Epithelial cell of esophagus (primary cell): Measurements from ENCODE around the gene PRPS1.
A peak's percentile ranks its signal among the peaks of the same experiment; 100 is the strongest.

Experiments
- DNase-seq: peaks from one replicate; pipeline ENCODE4 v3.0.0; 2010; ENCODE audit warnings: low read depth
- H3K4me3 ChIP-seq: 2 replicates; pipeline ENCODE4 v1.5.1; 2011; ENCODE audit warnings: mild to moderate bottlenecking, low read length, control low read depth
- CTCF ChIP-seq: IDR thresholded peaks from 2 replicates; pipeline ENCODE4 v1.5.1; 2011; ENCODE audit warnings: low read depth, mild to moderate bottlenecking, low read length, control low read depth, inconsistent platforms; ENCODE audit not compliant: insufficient read depth; ENCODE audit errors: missing control alignments

PRPS1 gene

DNA sequence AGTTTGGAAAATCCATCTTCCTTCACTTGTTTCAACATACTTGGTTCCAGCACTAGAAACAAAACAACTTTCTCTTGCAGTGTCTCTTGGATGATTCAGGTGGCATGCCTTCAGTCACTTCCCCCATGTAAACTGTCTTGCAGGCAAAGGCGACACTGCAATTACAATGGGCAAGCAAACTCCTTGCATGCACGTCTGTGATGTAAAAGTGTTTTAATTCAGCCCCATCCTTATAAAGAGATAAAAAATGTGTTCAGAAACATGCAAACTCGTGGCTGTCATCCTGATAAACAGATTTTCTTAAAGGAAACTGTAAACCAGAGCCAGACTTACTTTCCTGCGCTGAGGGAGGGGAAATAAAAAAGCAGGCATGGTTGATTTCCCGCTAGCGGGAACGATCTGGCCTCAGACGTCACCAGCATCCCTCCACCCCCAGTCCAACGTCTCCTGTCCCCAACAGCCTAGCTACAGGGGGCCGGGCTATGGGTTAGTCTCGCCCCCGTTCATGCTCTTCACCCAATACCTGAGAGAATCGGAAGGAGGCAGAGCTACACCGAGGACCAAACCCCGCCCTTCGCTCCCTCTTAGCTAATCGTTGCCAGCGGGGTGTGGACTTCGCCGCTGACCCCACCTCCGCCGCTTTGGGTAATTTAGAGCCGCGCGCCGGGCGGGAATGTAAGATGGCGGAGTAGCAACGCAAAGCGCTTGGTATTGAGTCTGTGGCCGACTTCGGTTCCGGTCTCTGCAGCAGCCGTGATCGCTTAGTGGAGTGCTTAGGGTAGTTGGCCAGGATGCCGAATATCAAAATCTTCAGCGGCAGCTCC lies at the start of gene PRPS1:
Gene PRPS1 (plus strand): TSS at position 673 of the 824 bp plus-strand sequence. CDS start 119 bp downstream, at position 792.
- peak within 1 kb of the TSS; percentile 71 for H3K4me3 ChIP-seq
- no peak for TF ChIP-seq CTCF
- DNase-seq = peak; percentile 93

GRCh38 chrX:107579956-107580355 lies 48.4 kb upstream of the PRPS1 start:
- no peak for TF ChIP-seq CTCF
- peak; percentile 42 for DNase-seq

GRCh38 chrX:107581923-107582322 lies 46.4 kb upstream of the PRPS1 start:
- TF ChIP-seq CTCF = no peak
- DNase-seq = no peak
- no peak overlapping the region for H3K4me3 ChIP-seq

More at GRCh38 chrX:107579956-107580355, 48.4 kb upstream of the PRPS1 start:
- H3K4me3 ChIP-seq = no peak overlapping the region

- DNase-seq = no peak
- TF ChIP-seq CTCF = no peak
- no peak overlapping the region for H3K4me3 ChIP-seq
These were observed 39.1 kb upstream of the PRPS1 start for GRCh38 chrX:107589243-107589642.

GRCh38 chrX:107596651-107597050 lies 31.7 kb upstream of the PRPS1 start:
- H3K4me3 ChIP-seq = no peak overlapping the region
- TF ChIP-seq CTCF = no peak
- DNase-seq = peak; percentile 46

- no peak for TF ChIP-seq CTCF
- no peak for DNase-seq
These were observed 31.0 kb upstream of the PRPS1 start for GRCh38 chrX:107597264-107597663.

DNA sequence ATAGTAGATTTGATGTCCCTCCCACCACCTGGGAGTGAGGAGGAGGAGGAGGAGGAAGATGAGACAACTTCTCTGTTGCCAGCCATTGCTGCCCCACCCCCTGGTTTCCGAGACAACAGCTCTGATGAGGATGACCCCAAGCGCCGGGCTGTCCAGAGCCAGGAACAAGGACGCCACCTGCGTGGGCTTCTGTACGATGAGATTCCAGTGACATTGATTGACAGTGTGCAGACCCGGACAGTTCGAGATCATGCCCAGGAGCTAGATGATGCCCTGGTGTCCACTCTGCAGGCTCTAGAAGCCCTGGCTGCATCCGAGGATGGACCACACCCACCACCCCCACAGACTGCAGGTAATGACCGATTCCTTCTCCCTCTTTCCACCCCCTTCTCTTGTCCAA lies 30.5 kb upstream of the PRPS1 start:
- no peak for TF ChIP-seq CTCF
- DNase-seq = no peak
- no peak overlapping the region for H3K4me3 ChIP-seq

More at GRCh38 chrX:107597264-107597663, 31.0 kb upstream of the PRPS1 start:
- no peak overlapping the region for H3K4me3 ChIP-seq
